ENCODE results near the gene CABLES1.

DNA sequence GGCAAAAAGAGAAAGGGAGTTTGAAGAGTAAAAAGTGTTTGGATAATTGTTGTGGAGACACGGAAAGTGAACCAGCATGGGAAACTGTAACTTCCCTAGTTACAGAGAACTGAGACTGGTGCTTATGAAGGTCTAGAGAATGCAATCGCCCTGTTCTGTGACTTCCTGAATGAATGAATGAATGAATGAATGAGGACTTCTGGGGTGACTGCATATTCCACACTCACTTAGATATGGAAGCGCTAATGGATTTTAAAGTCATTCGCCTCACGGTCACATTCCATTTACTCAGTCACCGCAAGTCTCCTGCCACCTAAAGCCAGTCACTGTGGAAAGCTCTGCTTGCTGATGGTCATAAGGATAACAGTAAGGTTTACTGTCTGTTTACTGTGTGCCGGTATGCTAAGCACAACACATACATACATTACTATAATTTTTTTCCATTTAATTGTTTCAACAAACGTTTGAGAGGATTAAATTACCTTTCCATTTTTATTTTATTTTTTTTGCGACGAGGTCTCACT lies 138.2 kb downstream of the CABLES1 start:
- TF ChIP-seq BHLHE40 (IDR thresholded peaks at IDR 0.05; ENCODE audit: borderline replicate concordance) (no peak), FOXM1 (IDR thresholded peaks at IDR 0.05; ENCODE audit: borderline replicate concordance) (no peak), SUZ12 (IDR thresholded peaks at IDR 0.05) (no peak), L3MBTL2 (conservative IDR thresholded peaks at IDR 0.05) (no peak), ZNF384 (IDR thresholded peaks at IDR 0.05) (no peak), SP1 (IDR thresholded peaks at IDR 0.05) (no peak)
